Stimulated activated CD8-positive, alpha-beta memory T cell treated with anti-CD3 and anti-CD28 coated beads, Interleukin-12 subunit alpha, Interleukin-12 subunit beta, amount 100 ng/mL, for 24 hours (primary cell): ENCODE data around the gene DDX56.

Experiments used
- DNase-seq: peaks from one replicate; pipeline ENCODE4 v3.0.0-alpha.2; 2020; ENCODE audit errors: extremely low read depth

DDX56 gene, protein sequence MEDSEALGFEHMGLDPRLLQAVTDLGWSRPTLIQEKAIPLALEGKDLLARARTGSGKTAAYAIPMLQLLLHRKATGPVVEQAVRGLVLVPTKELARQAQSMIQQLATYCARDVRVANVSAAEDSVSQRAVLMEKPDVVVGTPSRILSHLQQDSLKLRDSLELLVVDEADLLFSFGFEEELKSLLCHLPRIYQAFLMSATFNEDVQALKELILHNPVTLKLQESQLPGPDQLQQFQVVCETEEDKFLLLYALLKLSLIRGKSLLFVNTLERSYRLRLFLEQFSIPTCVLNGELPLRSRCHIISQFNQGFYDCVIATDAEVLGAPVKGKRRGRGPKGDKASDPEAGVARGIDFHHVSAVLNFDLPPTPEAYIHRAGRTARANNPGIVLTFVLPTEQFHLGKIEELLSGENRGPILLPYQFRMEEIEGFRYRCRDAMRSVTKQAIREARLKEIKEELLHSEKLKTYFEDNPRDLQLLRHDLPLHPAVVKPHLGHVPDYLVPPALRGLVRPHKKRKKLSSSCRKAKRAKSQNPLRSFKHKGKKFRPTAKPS

DNA sequence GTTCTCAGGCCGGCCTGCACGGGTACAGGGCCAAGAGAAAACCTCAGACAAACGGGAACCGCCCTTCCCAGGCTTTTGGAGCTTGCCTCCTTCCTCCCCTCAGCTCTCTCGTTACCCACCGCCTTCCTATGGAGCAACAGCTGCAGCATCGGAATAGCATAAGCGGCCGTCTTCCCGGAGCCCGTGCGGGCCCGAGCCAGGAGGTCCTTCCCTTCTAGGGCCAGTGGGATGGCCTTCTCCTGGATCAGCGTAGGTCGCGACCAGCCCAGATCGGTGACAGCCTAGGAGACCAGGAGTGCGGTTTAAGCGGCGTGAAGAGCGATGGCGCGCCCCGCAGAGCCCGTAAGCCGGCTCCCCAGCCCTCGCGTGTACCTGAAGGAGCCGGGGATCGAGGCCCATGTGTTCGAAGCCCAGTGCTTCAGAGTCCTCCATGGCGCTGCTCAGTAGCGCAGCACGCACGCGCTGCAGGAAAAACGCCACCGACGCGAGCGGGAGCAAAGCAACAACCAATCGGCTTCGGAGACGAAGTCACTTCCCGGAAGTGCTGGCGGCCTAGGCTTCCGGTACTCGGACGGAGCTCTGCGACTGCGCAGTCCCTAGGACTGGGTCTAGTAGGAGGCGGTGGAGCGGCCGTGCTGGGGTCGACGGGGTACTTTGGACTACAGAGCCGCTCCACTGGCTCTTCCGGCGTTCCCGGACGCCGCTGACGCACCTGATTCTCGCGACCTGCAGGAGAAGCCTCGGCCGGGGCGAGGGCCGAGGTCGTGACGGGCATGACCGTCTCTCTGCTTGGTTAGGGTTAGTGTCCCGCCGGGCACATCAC lies at the start of gene DDX56:
Gene DDX56, minus strand, starts transcription at position 445 of the 823 bp plus-strand sequence. Its CDS starts 13 bp downstream, at position 432.
- peak; percentile 81 for DNase-seq

DNA sequence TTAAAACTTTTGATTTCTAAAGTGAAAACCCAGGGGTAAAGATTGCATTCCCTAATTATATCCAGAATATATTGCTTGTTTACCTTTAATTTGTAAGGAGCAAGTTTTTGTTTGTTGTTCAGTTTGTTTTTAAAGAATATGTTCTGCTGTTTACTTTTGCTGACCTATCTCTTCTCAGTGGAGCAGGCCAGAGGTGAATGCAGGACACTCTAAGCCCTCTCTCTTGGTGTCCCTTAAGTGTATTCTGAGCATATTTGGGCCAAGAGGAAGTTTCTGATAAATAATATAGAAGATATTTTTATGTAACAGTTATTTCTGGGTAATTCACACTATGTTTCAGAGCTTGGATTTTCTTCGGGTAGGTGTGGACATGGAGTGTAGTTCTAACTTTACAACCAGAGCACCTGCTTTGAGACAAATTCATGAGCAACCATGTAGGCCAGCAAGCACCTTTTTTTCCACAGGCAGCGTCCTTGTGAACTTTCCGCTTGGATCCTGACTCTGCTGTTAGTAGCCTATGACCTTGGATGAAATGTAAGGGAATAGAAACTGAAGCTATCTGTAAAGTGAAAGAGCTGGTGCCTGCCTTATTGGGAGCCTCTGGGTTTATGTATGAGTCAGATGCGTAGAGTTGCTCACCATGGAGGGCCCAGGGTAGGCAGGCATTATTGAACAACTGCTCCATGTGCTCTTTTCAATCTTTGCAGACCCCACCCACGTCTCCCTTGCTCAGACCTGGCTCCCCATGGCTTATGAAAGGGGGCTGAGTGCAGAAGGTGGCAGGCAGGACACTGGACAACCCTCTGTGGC lies 48.8 kb upstream of the DDX56 start:
- no peak for DNase-seq

DNA sequence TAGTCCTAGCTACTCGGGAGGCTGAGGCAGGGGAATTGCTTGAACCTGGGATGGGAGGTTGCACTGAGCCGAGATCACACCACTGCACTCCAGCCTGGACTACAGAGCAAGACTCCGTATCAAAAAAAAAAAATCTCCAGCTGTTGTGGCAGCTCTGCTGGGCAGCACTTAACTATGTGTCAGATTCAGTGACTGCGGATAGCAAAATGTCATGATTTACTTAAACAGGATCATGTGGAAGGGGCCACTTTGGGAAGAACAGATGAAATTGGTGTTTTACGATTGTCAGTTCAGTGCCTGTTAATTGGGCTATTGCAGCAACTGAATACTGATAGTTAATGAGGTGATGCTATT lies 48.0 kb upstream of the DDX56 start:
- DNase-seq, result no peak

GRCh38 chr7:44621034-44621749 lies 47.5 kb upstream of the DDX56 start:
- no peak for DNase-seq

- no peak for DNase-seq
Observed at GRCh38 chr7:44618753-44619152, 45.0 kb upstream of the DDX56 start.

DNA sequence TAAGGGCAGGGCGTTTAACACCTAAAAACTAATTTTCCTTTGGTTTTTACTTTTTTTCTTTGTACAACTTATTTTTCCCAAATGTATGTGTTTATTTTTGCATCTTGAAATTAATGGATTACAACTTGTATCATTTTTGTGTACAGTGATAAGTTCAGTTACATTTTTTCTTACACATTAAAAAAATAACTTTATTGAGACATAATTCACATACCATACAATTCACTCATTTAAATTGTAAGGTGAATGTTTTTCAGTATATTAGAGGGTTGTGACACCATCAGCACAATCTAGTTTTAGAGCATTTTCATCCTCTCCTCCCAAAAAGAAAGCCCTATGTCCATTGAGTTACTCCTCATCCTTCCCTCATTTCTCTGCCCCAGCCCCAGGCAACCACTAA lies 44.3 kb upstream of the DDX56 start:
- no peak for DNase-seq

- no peak for DNase-seq
Observed at GRCh38 chr7:44617225-44617890, 43.6 kb upstream of the DDX56 start.

- DNase-seq, result no peak
Observed at GRCh38 chr7:44616545-44616944, 42.8 kb upstream of the DDX56 start.

DNA sequence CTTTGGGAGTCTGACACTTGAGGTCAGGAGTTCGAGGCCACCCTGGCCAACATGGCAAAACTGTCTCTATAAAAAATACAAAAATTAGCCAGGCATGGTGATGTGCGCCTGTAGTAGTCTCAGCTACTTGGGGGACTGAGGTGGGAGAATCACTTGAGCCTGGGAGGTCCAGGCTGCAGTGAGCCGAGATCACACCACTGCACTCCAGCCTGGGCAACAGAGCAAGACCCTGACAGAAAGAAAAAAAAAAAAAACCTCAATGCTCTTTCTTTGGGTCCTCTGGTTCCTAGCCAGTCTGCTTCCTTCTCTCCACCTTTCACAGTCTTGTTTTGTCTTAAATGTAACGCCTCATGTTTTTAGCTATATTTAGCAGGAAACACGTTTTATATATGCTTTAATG lies 42.1 kb upstream of the DDX56 start:
- DNase-seq, result no peak

GRCh38 chr7:44615149-44615611 lies 41.5 kb upstream of the DDX56 start:
- DNase-seq, result no peak

GRCh38 chr7:44609829-44610228 lies 36.1 kb upstream of the DDX56 start:
- no peak for DNase-seq

- no peak for DNase-seq
Observed at GRCh38 chr7:44608916-44609648, 35.4 kb upstream of the DDX56 start.

DNA sequence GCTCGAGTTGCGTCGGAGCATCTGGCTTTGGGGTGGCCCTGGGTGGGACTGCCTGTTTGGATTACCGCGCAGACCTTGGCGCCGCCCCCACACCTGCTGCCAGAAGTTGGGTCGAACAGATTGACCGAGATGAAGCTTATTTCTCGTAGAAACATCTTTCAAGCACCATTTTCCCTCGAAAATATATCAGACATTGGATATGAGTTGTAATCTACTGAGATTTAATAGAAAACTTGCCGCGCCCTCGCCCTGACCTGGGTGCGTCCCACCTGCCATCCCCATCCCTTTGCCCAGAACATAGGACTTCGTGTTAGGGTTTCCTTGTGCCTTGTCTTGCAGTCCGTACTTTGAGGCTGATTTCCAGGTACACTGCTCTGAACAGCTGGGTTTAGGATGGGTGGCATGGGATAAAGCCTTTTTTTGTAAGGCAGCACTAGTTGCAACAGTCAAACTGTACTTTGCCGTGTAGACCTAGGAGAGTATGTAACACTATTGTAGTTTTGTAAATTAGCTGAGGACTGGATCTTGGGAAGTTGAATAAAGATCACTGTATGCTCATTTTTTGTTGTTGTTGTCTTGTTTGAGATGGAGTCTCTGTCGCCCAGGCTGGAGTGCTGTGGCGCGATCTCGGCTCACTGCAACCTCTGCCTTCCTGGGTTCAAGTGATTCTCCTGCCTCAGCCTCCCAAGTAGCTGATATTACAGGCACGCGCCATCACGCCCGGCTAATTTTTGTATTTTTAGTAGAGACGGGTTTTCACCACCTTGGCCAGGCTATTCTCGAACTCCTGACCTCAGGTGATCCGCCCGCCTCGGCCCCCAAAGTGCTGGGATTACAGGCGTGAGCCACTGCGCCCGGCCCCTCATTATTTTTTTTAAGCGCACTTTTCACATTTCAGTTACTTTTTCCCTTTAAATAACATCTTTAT lies 33.7 kb upstream of the DDX56 start:
- no peak for DNase-seq

- DNase-seq, result peak; percentile 98
Observed at GRCh38 chr7:44606341-44607140, 32.8 kb upstream of the DDX56 start, which contains the start of gene OGDH. TSS of gene OGDH (plus strand) at chr7:44606627. CDS start at chr7:44624344, 17,717 bp downstream.

DNA sequence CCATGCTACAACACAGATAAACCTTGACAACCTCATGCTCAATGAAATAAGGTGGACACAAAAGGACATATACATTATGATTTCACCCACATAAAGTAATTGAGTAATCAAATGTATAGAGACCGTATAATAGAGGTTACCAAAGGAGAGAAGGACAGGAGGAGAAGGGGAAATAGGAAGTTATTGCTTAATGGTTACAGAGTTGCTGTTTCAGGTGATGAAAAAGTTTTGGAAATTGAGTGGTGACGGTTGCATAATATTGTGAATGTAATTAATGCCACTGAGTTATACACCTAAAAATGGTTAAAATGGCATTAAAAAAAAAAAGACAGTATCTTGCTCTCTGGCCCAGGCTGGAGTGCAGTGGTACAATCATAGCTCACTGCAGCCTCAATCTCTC lies 31.2 kb upstream of the DDX56 start:
- no peak for DNase-seq

- no peak for DNase-seq
Observed at GRCh38 chr7:44603193-44603592, 29.5 kb upstream of the DDX56 start.

GRCh38 chr7:44602576-44602910 lies 28.8 kb upstream of the DDX56 start:
- no peak for DNase-seq

GRCh38 chr7:44599222-44599621 lies 25.5 kb upstream of the DDX56 start:
- DNase-seq, result no peak
